GM10248 (cell line): Measurements from ENCODE around the gene ITGA11.

ENCODE experiments used
- CTCF ChIA-PET: fragments of 300-600 bp; sonication (Branson Sonifier 250); formaldehyde crosslinking; extraction: SDS; loops from one replicate; lab custom pipeline; 2021; ENCODE audit warnings: antibody characterized with exemption; lab: Yijun Ruan, JAX
- POLR2A ChIA-PET: fragments of 350-650 bp; sonication (Branson Sonifier 250); formaldehyde crosslinking; extraction: SDS; loops from one replicate; lab custom pipeline; 2020; ENCODE audit warnings: antibody characterized with exemption; lab: Yijun Ruan, JAX
- DNase-seq: peaks from one replicate; pipeline ENCODE4 v3.0.0; 2012; ENCODE audit errors: extremely low spot score
- TF ChIP-seq, protein P1 (sequence below): IDR thresholded peaks from 2 replicates; pipeline ENCODE4 v1.5.1; 2012; ENCODE audit warnings: mild to moderate bottlenecking, low read depth; ENCODE audit errors: extremely low read depth, missing control alignments, control extremely low read depth

ITGA11 gene

GRCh38 chr15:68385671-68386586 lies 46.0 kb downstream of the ITGA11 start:
- TF ChIP-seq, protein P1, sequence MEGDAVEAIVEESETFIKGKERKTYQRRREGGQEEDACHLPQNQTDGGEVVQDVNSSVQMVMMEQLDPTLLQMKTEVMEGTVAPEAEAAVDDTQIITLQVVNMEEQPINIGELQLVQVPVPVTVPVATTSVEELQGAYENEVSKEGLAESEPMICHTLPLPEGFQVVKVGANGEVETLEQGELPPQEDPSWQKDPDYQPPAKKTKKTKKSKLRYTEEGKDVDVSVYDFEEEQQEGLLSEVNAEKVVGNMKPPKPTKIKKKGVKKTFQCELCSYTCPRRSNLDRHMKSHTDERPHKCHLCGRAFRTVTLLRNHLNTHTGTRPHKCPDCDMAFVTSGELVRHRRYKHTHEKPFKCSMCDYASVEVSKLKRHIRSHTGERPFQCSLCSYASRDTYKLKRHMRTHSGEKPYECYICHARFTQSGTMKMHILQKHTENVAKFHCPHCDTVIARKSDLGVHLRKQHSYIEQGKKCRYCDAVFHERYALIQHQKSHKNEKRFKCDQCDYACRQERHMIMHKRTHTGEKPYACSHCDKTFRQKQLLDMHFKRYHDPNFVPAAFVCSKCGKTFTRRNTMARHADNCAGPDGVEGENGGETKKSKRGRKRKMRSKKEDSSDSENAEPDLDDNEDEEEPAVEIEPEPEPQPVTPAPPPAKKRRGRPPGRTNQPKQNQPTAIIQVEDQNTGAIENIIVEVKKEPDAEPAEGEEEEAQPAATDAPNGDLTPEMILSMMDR = no peak
- ChIA-PET POLR2A (no interaction called here), CTCF (interaction anchor here (2.3 kb wide), 1 partner anchor 79 kb away, joined by 7 read pairs; no protein-coding TSS in a partner anchor)
- no peak for DNase-seq

DNA sequence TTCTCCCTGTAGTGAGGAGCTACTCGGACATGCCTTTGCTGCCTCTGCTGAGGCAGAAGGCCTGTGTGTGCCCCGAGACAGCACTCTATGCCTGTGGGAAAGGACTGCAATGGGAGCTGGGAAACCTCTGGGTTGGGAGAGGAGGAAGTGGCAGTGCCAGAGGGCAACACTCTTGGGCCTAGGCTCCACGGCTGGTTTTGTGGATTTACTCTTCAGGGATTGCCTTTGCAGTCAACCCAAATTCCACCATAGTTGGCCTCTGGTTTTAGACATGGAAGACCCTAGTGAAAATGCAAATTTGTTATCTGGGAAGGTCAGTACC lies 46.8 kb downstream of the ITGA11 start:
- CTCF ChIA-PET = interaction anchor here (2.3 kb wide), 1 partner anchor 78 kb away, joined by 7 read pairs; no protein-coding TSS in a partner anchor
- POLR2A ChIA-PET = no interaction called here
- DNase-seq = no peak
- TF ChIP-seq, protein P1 = no peak

DNA sequence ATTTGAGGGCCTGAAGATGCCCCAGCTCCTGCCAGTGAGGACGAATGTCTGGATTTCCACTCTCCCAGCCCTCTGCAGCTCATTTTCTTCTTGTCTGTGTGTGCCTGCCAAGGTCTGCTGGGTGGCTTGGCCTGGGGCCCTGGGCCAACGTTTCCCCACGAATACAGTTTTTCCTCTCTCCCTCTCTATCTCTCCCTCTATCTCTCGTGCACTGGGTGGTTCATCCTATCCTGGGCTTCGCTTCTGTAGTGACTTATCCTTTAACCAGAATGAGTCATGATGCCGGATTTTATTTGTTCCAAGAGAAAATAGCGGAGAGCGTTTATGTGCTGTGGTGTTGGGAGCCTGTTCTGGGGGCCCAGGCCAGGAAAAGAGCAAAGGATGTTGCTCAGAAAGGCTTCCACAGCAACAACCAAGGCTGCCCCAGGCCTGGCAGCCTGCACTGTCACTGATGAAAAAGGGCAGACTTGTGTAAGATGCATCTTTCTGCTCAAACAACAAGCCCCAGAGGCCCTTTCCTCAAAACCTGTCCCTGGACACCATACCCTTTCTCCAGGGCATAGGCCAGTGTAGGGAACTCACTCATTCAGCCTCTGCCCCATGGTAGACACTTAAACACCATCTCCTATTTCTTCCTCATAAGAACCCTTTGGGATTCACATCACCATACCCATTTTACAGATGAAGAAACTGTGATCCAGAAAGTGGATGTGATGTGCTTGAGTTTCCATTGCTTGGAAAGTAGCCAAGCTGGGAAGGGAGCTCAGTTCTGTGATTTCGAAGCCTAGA lies 47.3 kb downstream of the ITGA11 start:
- TF ChIP-seq, protein P1 = no peak
- ChIA-PET POLR2A (interaction anchor here (0.6 kb wide), 1 partner anchor 56 kb away, joined by 4 read pairs; no protein-coding TSS in a partner anchor), CTCF (interaction anchor here (1.7 to 2.3 kb wide), 2 partner anchors 78 to 132 kb away, joined by 7 to 10 read pairs; no protein-coding TSS in a partner anchor)
- DNase-seq = no peak

- ChIA-PET CTCF (interaction anchor here (1.7 to 2.3 kb wide), 2 partner anchors 76 to 131 kb away, joined by 7 to 10 read pairs; no protein-coding TSS in a partner anchor), POLR2A (no interaction called here)
- TF ChIP-seq, protein P1 = peak; percentile 34
- peak; percentile 81 for DNase-seq
Measured at GRCh38 chr15:68383161-68384074, 48.5 kb downstream of the ITGA11 start.

- no peak for DNase-seq
- TF ChIP-seq, protein P1 = no peak
- CTCF ChIA-PET = interaction anchor here (1.7 kb wide), 1 partner anchor 129 kb away, joined by 6 read pairs; no protein-coding TSS in a partner anchor
- POLR2A ChIA-PET = no interaction called here
Measured at GRCh38 chr15:68382286-68383007, 49.5 kb downstream of the ITGA11 start.
